ENCODE results near the gene FAM168A. TPM values are rescaled to one million over a fixed set of nuclear protein-coding genes. Genes with fewer than 3 reads are reported as not detected.

The FAM168A gene
- polyA plus RNA-seq, 2 of the 4 experiments (the other 2 are of a cell fraction), result 15.3 to 19.2 TPM

GRCh38 chr11:73376160-73376802 is 221.6 kb downstream of the FAM168A start, which contains the start of gene RELT (continued):
- no peak for TF ChIP-seq HOXB5 (CRISPR knock-in tag; IDR thresholded peaks at IDR 0.05)
- TF ChIP-seq PBX3 (IDR thresholded peaks at IDR 0.05), result 0 out of 2 replicates have a peak, but pooled peaks have one; percentile 46
- TF ChIP-seq HOXA7 (CRISPR knock-in tag; IDR thresholded peaks at IDR 0.05), result no peak
- TF ChIP-seq RFX5 (IDR thresholded peaks at IDR 0.05), result no peak

GRCh38 chr11:73375830-73376159 is 222.1 kb downstream of the FAM168A start:
- FAIRE-seq (no peak), DNase-seq (ENCODE audit: low read depth in 1 of 2, low spot score in 1 of 2) (no peak), ATAC-seq (peak; percentile 0; a peak in 2 of 6 replicates)
- peak overlapping the region; percentile 59 for H3K4me2 ChIP-seq
- TF ChIP-seq TFCP2L1 (CRISPR knock-in tag; IDR thresholded peaks at IDR 0.05) (no peak), CHD4 (IDR thresholded peaks at IDR 0.05; ENCODE audit: borderline replicate concordance) (no peak)
- TF ChIP-seq, protein P1, sequence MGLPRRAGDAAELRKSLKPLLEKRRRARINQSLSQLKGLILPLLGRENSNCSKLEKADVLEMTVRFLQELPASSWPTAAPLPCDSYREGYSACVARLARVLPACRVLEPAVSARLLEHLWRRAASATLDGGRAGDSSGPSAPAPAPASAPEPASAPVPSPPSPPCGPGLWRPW (IDR thresholded peaks at IDR 0.05), result no peak
- ChIA-PET CTCF (interaction anchor here (0.9 to 39.3 kb wide), 9 partner anchors 11 to 285 kb away, joined by 3 to 667 read pairs (median 14); partner anchors contain the start of gene ARHGEF17), POLR2A (no interaction called here)
- H3K4me1 ChIP-seq, result peaks cover 23% of the 10 kb centered on the region
- 64% methylated on average over 6 of the region's 6 CpGs for WGBS (ENCODE audit: missing lambda C conversion rate)
- H3K27ac ChIP-seq, result peak overlapping the region; percentile 53 to 73; a peak in 5 of 6 replicates
- H3K9me3 ChIP-seq, result no peaks in the 10 kb centered on the region
- H3K4me3 ChIP-seq, result no peak overlapping the region

GRCh38 chr11:73374151-73374550 is 223.8 kb downstream of the FAM168A start:
- TF ChIP-seq GATA3 (IDR thresholded peaks at IDR 0.05; ENCODE audit: borderline replicate concordance) (no peak), RNF2 (IDR thresholded peaks at IDR 0.05; ENCODE audit: borderline replicate concordance, low read depth) (no peak), MAFK (IDR thresholded peaks at IDR 0.05; ENCODE audit: partially characterized antibody) (no peak)
- H3K27ac ChIP-seq, result no peak overlapping the region
- DNase-seq (ENCODE audit: low read depth in 1 of 2, low spot score in 1 of 2) (no peak), ATAC-seq (no peak), FAIRE-seq (no peak)
- peaks cover 17% of the 10 kb centered on the region for H3K4me1 ChIP-seq
- WGBS (ENCODE audit: missing lambda C conversion rate), result 89% methylated on average over 4 of the region's 4 CpGs
- H3K9me3 ChIP-seq, result no peaks in the 10 kb centered on the region
- POLR2A ChIA-PET, result no interaction called here
- no peak overlapping the region for H3K4me2 ChIP-seq
- CTCF ChIA-PET, result interaction anchor here (0.8 to 39.3 kb wide), 7 partner anchors 11 to 74 kb away, joined by 3 to 667 read pairs (median 14); partner anchors contain the start of gene ARHGEF17
- no peak overlapping the region for H3K4me3 ChIP-seq

- TF ChIP-seq, protein P1 (IDR thresholded peaks at IDR 0.05), result no peak
- TF ChIP-seq ZFP36 (IDR thresholded peaks at IDR 0.05; ENCODE audit: borderline replicate concordance, partially characterized antibody), result peak; percentile 46
- no peaks in the 10 kb centered on the region for H3K9me3 ChIP-seq
- no peak overlapping the region for H3K4me3 ChIP-seq
- peaks cover 10% of the 10 kb centered on the region for H3K4me1 ChIP-seq
- ATAC-seq (peak; percentile 40 to 69; a peak in 5 of 6 replicates), FAIRE-seq (no peak), DNase-seq (ENCODE audit: low read depth in 1 of 2, low spot score in 1 of 2) (peak; percentile 48 to 58)
- POLR2A ChIA-PET, result no interaction called here
- CTCF ChIA-PET, result interaction anchor here (0.5 to 39.3 kb wide), 9 partner anchors 10 to 762 kb away, joined by 3 to 667 read pairs (median 13); no protein-coding TSS in a partner anchor
- WGBS (ENCODE audit: missing lambda C conversion rate), result 51% methylated on average over 6 of the region's 6 CpGs
- no peak overlapping the region for H3K27ac ChIP-seq
- H3K4me2 ChIP-seq, result no peak overlapping the region
Measured at GRCh38 chr11:73372375-73372993, 225.4 kb downstream of the FAM168A start.

DNA sequence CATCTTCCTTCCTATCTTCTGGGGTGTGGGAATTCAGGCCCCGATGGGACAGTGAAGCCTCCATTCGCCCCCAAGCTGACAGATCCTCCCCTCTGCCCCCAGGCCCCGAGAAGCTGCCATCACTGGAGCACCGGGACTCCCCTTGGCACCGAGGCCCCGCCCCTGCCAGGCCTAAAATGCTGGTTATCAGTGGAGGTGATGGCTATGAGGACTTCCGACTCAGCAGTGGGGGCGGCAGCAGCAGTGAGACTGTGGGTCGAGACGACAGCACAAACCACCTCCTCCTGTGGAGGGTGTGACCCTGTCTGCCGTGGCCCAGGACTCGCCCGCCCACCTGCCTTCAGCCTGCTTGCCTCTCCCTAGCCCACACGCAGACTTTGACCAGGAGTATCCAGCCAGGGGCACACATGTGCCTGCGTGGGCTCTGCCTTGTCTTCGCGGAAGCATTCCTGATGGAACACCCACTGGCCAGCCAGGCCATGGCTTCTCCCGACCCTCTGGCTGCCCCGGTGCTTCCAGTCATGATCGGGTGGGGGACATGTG is 230.4 kb downstream of the FAM168A start:
- ChIA-PET CTCF (interaction anchor here (0.6 to 39.3 kb wide), 6 partner anchors 8 to 716 kb away, joined by 3 to 667 read pairs (median 4); no protein-coding TSS in a partner anchor), POLR2A (no interaction called here)
- FAIRE-seq, result no peak
- no peaks in the 10 kb centered on the region for H3K9me3 ChIP-seq
- H3K27ac ChIP-seq, result no peak overlapping the region
- no peak overlapping the region for H3K4me2 ChIP-seq
- no peak for ATAC-seq
- DNase-seq (ENCODE audit: low read depth in 1 of 2, low spot score in 1 of 2), result no peak
- H3K4me1 ChIP-seq, result no peaks in the 10 kb centered on the region
- WGBS (ENCODE audit: missing lambda C conversion rate), result 88% methylated on average over 20 of the region's 20 CpGs
- H3K4me3 ChIP-seq, result no peak overlapping the region
- no peak for TF ChIP-seq SREBF2 (IDR thresholded peaks at IDR 0.05)
- no peak for TF ChIP-seq NPAS2 (CRISPR knock-in tag; IDR thresholded peaks at IDR 0.05; ENCODE audit: borderline replicate concordance)
- TF ChIP-seq SMC3 (IDR thresholded peaks at IDR 0.05), result no peak
- TF ChIP-seq, protein P2, sequence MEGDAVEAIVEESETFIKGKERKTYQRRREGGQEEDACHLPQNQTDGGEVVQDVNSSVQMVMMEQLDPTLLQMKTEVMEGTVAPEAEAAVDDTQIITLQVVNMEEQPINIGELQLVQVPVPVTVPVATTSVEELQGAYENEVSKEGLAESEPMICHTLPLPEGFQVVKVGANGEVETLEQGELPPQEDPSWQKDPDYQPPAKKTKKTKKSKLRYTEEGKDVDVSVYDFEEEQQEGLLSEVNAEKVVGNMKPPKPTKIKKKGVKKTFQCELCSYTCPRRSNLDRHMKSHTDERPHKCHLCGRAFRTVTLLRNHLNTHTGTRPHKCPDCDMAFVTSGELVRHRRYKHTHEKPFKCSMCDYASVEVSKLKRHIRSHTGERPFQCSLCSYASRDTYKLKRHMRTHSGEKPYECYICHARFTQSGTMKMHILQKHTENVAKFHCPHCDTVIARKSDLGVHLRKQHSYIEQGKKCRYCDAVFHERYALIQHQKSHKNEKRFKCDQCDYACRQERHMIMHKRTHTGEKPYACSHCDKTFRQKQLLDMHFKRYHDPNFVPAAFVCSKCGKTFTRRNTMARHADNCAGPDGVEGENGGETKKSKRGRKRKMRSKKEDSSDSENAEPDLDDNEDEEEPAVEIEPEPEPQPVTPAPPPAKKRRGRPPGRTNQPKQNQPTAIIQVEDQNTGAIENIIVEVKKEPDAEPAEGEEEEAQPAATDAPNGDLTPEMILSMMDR (IDR thresholded peaks at IDR 0.05), result no peak
- TF ChIP-seq EHF (CRISPR knock-in tag; IDR thresholded peaks at IDR 0.05), result no peak
- no peak for TF ChIP-seq JUN (IDR thresholded peaks at IDR 0.05)
- TF ChIP-seq MAZ (IDR thresholded peaks at IDR 0.05; ENCODE audit: borderline replicate concordance, low read depth, low read length), result no peak
- TF ChIP-seq FOXS1 (CRISPR knock-in tag; IDR thresholded peaks at IDR 0.05), result no peak
- no peak for TF ChIP-seq NR3C1 (IDR thresholded peaks at IDR 0.05)
- TF ChIP-seq HOXB13 (CRISPR knock-in tag; IDR thresholded peaks at IDR 0.05; ENCODE audit: low read depth), result no peak
- no peak for TF ChIP-seq HOXB5 (CRISPR knock-in tag; IDR thresholded peaks at IDR 0.05)
- TF ChIP-seq TP53 (CRISPR knock-in tag; IDR thresholded peaks at IDR 0.05), result no peak
- no peak for TF ChIP-seq JUNB (IDR thresholded peaks at IDR 0.05)
- no peak for TF ChIP-seq ESRRA (IDR thresholded peaks at IDR 0.05; ENCODE audit: borderline replicate concordance, low read length)

All from A549 (cell line).